WTC11 (cell line): ENCODE measurements around the gene LRRFIP2. TPM values are rescaled to one million over a fixed set of nuclear protein-coding genes. Genes with fewer than 3 reads are reported as not detected.

ENCODE experiments used
- ATAC-seq: fragments of 200-7000 bp; cut with Tn5 transposase; 2 replicates; pipeline ENCODE4 v1.10.0; 2021; ENCODE audit warnings: mild to moderate bottlenecking, moderate library complexity
- CTCF ChIA-PET: fragments of 300-600 bp; sonication (Branson Sonifier 250); formaldehyde crosslinking; loops from one replicate; lab custom pipeline; 2021; ENCODE audit warnings: antibody characterized with exemption; lab: Charles Lee
- POLR2A ChIA-PET: fragments of 350-600 bp; sonication (Branson Sonifier 250); formaldehyde crosslinking; loops from one replicate; lab custom pipeline; 2021; ENCODE audit warnings: antibody characterized with exemption; lab: Charles Lee
- DNase-seq: peaks from one replicate; pipeline ENCODE4 v3.0.0; 2021; ENCODE audit warnings: low spot score
- H3K27ac Mint-ChIP-seq: 2 replicates; pipeline ENCODE4 v1.8.0; 2021; ENCODE audit warnings: mixed read lengths
- H3K27me3 Mint-ChIP-seq: 2 replicates; pipeline ENCODE4 v1.8.0; 2021; ENCODE audit warnings: low read depth, mild to moderate bottlenecking, moderate library complexity, mixed read lengths
- H3K36me3 Mint-ChIP-seq: 2 replicates; pipeline ENCODE4 v1.8.0; 2021; ENCODE audit warnings: mixed read lengths
- H3K4me1 Mint-ChIP-seq: 2 replicates; pipeline ENCODE4 v1.8.0; 2022; ENCODE audit warnings: mixed read lengths
- H3K4me3 Mint-ChIP-seq: 2 replicates; pipeline ENCODE4 v1.8.0; 2021; ENCODE audit warnings: mild to moderate bottlenecking, moderate library complexity, mixed read lengths
- H3K9me3 Mint-ChIP-seq: 2 replicates; pipeline ENCODE4 v1.8.0; 2021; ENCODE audit warnings: mixed read lengths
- ATF3 ChIP-seq: sonication (generic); formaldehyde crosslinking; conservative IDR thresholded peaks from 2 replicates; pipeline ENCODE4 v1.8.1; 2022; ENCODE audit warnings: mild to moderate bottlenecking, missing genetic modification reagents
- ETV6 ChIP-seq: sonication (generic); formaldehyde crosslinking; IDR thresholded peaks from 2 replicates; pipeline ENCODE4 v1.8.1; 2022; ENCODE audit warnings: mild to moderate bottlenecking, missing genetic modification reagents
- GRHL2 ChIP-seq: fragments of 250-450 bp; sonication (Bioruptor Pico); IDR thresholded peaks from 2 replicates; pipeline ENCODE4 v1.8.0; 2022; ENCODE audit warnings: mild to moderate bottlenecking, moderate library complexity; ENCODE audit not compliant: insufficient replicate concordance, severe bottlenecking
- HMGXB4 ChIP-seq: sonication (generic); formaldehyde crosslinking; IDR thresholded peaks from 2 replicates; pipeline ENCODE4 v1.8.1; 2023; ENCODE audit warnings: mild to moderate bottlenecking, moderate library complexity, missing genetic modification reagents
- IRF2 ChIP-seq: sonication (generic); formaldehyde crosslinking; IDR thresholded peaks from 2 replicates; pipeline ENCODE4 v1.8.0; 2022; ENCODE audit warnings: low read depth, missing genetic modification reagents, borderline replicate concordance
- KAT7 ChIP-seq: sonication (generic); formaldehyde crosslinking; IDR thresholded peaks from 2 replicates; pipeline ENCODE4 v1.8.1; 2023; ENCODE audit warnings: missing genetic modification reagents, mild to moderate bottlenecking, borderline replicate concordance
- MAX ChIP-seq: sonication (generic); formaldehyde crosslinking; IDR thresholded peaks from 2 replicates; pipeline ENCODE4 v1.8.0; 2022; ENCODE audit warnings: mild to moderate bottlenecking, missing genetic modification reagents
- PRRX2 ChIP-seq: fragments of 250-450 bp; sonication (Bioruptor Pico); IDR thresholded peaks from 2 replicates; pipeline ENCODE4 v1.8.0; 2021; ENCODE audit warnings: mild to moderate bottlenecking
- STAT6 ChIP-seq: sonication (generic); formaldehyde crosslinking; conservative IDR thresholded peaks from 2 replicates; pipeline ENCODE4 v1.8.1; 2023; ENCODE audit warnings: mild to moderate bottlenecking, low read depth, missing genetic modification reagents, moderate library complexity
- TCF7 ChIP-seq: sonication (generic); formaldehyde crosslinking; IDR thresholded peaks from 2 replicates; pipeline ENCODE4 v1.8.0; 2022; ENCODE audit warnings: mild to moderate bottlenecking, low read depth, missing genetic modification reagents, moderate library complexity
- TEAD1 ChIP-seq: sonication (generic); formaldehyde crosslinking; IDR thresholded peaks from 2 replicates; pipeline ENCODE4 v1.8.0; 2022; ENCODE audit warnings: mild to moderate bottlenecking, missing genetic modification reagents
- TP53 ChIP-seq: sonication (generic); formaldehyde crosslinking; IDR thresholded peaks from 2 replicates; pipeline ENCODE4 v1.8.1; 2023; ENCODE audit warnings: mild to moderate bottlenecking, missing genetic modification reagents
- ZNF263 ChIP-seq: sonication (generic); formaldehyde crosslinking; IDR thresholded peaks from 2 replicates; pipeline ENCODE4 v1.8.1; 2022; ENCODE audit warnings: low read depth, mild to moderate bottlenecking, moderate library complexity, missing genetic modification reagents
- ZNF416 ChIP-seq: fragments of 250-450 bp; sonication (Bioruptor Pico); IDR thresholded peaks from 2 replicates; pipeline ENCODE4 v1.9.0; 2021; ENCODE audit warnings: mild to moderate bottlenecking, inconsistent platforms
- ZNF425 ChIP-seq: fragments of 250-450 bp; sonication (Bioruptor Pico); conservative IDR thresholded peaks from 2 replicates; pipeline ENCODE4 v1.9.0; 2021; ENCODE audit warnings: mild to moderate bottlenecking
- total RNA-seq: library from RNA; stranded (reverse); gene quantifications from 3 replicates; pipeline ENCODE4 v1.2.3, GENCODE V29; 2021
- TF ChIP-seq, protein P1 (sequence below): sonication (generic); formaldehyde crosslinking; IDR thresholded peaks from 2 replicates; pipeline ENCODE4 v1.8.0; 2023; ENCODE audit warnings: missing genetic modification reagents, mild to moderate bottlenecking, borderline replicate concordance
- TF ChIP-seq, protein P2 (sequence below): sonication (generic); formaldehyde crosslinking; IDR thresholded peaks from 2 replicates; pipeline ENCODE4 v1.8.1; 2023; ENCODE audit warnings: mild to moderate bottlenecking, missing genetic modification reagents, moderate library complexity
- TF ChIP-seq, protein P3 (sequence below): fragments of 250-450 bp; sonication (Bioruptor Pico); IDR thresholded peaks from 2 replicates; pipeline ENCODE4 v1.9.0; 2021; ENCODE audit warnings: moderate library complexity, mild to moderate bottlenecking, inconsistent platforms, borderline replicate concordance

LRRFIP2 gene
- total RNA-seq, 1 experiment from 2014 or later: 23.7 TPM

DNA sequence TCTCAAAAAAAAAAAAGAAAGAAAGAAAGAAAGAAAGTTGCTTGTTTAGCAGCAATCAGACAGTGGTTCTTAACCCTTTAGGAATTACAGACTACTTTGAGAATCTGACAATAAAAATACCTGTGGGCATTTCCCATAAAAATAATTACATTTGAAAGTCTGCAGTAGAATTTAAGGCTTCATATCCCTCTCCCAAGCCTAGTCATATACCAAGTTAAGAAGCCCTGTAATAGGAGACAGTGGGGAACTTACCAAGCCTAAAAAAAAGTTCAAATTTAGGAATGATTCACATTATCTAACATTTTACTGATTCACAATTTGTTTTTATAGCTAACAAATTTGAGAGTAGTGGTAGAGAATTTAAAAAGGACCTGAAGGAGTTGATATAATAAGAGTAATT, 47.5 kb downstream of the LRRFIP2 start (continued):
- TF ChIP-seq, protein P1, sequence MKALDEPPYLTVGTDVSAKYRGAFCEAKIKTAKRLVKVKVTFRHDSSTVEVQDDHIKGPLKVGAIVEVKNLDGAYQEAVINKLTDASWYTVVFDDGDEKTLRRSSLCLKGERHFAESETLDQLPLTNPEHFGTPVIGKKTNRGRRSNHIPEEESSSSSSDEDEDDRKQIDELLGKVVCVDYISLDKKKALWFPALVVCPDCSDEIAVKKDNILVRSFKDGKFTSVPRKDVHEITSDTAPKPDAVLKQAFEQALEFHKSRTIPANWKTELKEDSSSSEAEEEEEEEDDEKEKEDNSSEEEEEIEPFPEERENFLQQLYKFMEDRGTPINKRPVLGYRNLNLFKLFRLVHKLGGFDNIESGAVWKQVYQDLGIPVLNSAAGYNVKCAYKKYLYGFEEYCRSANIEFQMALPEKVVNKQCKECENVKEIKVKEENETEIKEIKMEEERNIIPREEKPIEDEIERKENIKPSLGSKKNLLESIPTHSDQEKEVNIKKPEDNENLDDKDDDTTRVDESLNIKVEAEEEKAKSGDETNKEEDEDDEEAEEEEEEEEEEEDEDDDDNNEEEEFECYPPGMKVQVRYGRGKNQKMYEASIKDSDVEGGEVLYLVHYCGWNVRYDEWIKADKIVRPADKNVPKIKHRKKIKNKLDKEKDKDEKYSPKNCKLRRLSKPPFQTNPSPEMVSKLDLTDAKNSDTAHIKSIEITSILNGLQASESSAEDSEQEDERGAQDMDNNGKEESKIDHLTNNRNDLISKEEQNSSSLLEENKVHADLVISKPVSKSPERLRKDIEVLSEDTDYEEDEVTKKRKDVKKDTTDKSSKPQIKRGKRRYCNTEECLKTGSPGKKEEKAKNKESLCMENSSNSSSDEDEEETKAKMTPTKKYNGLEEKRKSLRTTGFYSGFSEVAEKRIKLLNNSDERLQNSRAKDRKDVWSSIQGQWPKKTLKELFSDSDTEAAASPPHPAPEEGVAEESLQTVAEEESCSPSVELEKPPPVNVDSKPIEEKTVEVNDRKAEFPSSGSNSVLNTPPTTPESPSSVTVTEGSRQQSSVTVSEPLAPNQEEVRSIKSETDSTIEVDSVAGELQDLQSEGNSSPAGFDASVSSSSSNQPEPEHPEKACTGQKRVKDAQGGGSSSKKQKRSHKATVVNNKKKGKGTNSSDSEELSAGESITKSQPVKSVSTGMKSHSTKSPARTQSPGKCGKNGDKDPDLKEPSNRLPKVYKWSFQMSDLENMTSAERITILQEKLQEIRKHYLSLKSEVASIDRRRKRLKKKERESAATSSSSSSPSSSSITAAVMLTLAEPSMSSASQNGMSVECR (CRISPR knock-in tag): no peak
- TF ChIP-seq TEAD1 (CRISPR knock-in tag): no peak
- no peak for TF ChIP-seq ZNF263 (CRISPR knock-in tag)
- TF ChIP-seq, all 79 proteins: peak for 0

- Mint-ChIP-seq H3K4me3 (no peak overlapping the region), H3K9me3 (peaks cover 4% of the 10 kb centered on the region), H3K4me1 (no peaks in the 10 kb centered on the region), H3K27me3 (no peaks in the 10 kb centered on the region), H3K36me3 (peaks cover 4% of the 10 kb centered on the region; the same call in 1 of the 2 replicates), H3K27ac (no peak overlapping the region)
- no peak for DNase-seq
- ChIA-PET CTCF (no interaction called here), POLR2A (no interaction called here)
- TF ChIP-seq MAX (CRISPR knock-in tag): no peak
- no peak for TF ChIP-seq HMGXB4 (CRISPR knock-in tag)
- no peak for TF ChIP-seq KAT7 (CRISPR knock-in tag)
- TF ChIP-seq, protein P2, sequence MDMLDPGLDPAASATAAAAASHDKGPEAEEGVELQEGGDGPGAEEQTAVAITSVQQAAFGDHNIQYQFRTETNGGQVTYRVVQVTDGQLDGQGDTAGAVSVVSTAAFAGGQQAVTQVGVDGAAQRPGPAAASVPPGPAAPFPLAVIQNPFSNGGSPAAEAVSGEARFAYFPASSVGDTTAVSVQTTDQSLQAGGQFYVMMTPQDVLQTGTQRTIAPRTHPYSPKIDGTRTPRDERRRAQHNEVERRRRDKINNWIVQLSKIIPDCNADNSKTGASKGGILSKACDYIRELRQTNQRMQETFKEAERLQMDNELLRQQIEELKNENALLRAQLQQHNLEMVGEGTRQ (CRISPR knock-in tag): no peak
- TF ChIP-seq TP53 (CRISPR knock-in tag): no peak
- no peak for TF ChIP-seq IRF2 (CRISPR knock-in tag)
- TF ChIP-seq ETV6 (CRISPR knock-in tag): no peak
- TF ChIP-seq ZNF425 (CRISPR knock-in tag): no peak
- no peak for ATAC-seq
Observed at GRCh38 chr3:37125195-37126073, 48.9 kb downstream of the LRRFIP2 start.

DNA sequence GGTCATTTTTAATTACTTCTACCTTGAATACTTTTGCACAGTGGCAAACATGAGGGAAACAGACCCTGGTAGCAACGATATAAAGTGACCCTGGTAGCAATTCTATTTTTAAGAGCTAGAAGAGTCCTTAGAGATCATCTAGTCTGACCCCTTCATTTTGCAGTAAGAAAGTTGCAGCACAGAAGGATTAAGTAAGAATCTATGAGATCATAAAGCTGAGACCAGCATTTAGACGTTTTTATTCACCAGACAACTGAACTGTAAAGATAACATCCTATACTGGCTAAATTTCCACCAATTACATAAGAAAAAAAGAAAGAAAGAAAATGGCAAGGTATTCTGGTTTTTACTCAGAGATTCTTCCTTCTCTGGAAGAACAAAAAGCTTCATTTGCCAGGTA, 49.9 kb downstream of the LRRFIP2 start:
- CTCF ChIA-PET: no interaction called here
- Mint-ChIP-seq H3K9me3 (peaks cover 4% of the 10 kb centered on the region), H3K4me3 (no peak overlapping the region), H3K27me3 (no peaks in the 10 kb centered on the region), H3K27ac (no peak overlapping the region), H3K36me3 (peaks cover 4% of the 10 kb centered on the region; the same call in 1 of the 2 replicates), H3K4me1 (no peaks in the 10 kb centered on the region)
- POLR2A ChIA-PET: no interaction called here
- ATAC-seq (no peak), DNase-seq (no peak)
- TF ChIP-seq STAT6 (CRISPR knock-in tag): no peak
- no peak for TF ChIP-seq ZNF416 (CRISPR knock-in tag)
- TF ChIP-seq GRHL2 (CRISPR knock-in tag): no peak
- TF ChIP-seq PRRX2 (CRISPR knock-in tag): no peak
- TF ChIP-seq ATF3 (CRISPR knock-in tag): no peak
- TF ChIP-seq, protein P3, sequence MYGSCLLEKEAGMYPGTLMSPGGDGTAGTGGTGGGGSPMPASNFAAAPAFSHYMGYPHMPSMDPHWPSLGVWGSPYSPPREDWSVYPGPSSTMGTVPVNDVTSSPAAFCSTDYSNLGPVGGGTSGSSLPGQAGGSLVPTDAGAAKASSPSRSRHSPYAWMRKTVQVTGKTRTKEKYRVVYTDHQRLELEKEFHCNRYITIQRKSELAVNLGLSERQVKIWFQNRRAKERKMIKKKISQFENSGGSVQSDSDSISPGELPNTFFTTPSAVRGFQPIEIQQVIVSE (CRISPR knock-in tag): no peak
- no peak for TF ChIP-seq TCF7
